ENCODE measurements around the gene RPA1.
"Not testable (repeated sequence)": the region's sequence is repeated elsewhere in the genome, so short reads cannot be mapped to it uniquely, and the experiment has no call there.

Gene RPA1

DNA sequence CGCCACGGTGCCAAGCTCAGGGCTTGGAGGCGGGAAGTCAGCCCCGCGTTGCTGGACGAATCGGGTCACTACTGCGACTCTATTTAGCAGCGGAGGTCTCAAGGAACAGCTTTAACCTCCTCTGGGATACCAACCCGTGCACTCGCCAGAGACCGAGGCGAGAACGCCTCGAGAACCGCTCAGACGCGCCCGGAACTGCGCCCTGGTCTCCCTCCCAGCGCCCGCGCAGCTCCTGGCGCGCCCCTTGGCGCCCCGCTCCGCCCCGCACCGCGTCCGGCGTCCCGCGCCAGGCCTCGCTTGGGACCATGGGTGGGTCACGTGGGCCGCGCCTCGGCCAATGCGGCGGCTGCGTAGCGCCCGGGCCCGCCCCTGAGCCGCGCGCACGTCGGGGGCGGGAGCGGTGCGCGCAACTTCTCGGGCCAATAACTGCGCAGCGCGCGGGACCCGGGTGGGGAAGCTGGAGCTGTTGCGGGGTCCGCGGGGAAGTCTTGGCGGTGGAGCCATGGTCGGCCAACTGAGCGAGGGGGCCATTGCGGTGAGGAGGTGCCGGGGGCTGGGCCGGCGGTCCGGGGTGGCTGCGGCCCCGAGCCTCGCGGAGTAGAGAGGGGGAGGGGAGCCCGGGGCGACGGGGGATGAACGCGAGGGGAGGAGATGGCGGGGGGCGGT, at the start of gene RPA1, which contains the start of gene SMYD4:
RPA1 (plus strand) TSS at position 414 of the 666 bp plus-strand sequence; CDS start at position 503, 89 bp downstream.
SMYD4 (minus strand) TSS at position 311 of the 666 bp plus-strand sequence. CDS start 1,908 bp downstream, outside the sequence.
- DNase-seq (ENCODE audit: low spot score) = peak; percentile 88

DNA sequence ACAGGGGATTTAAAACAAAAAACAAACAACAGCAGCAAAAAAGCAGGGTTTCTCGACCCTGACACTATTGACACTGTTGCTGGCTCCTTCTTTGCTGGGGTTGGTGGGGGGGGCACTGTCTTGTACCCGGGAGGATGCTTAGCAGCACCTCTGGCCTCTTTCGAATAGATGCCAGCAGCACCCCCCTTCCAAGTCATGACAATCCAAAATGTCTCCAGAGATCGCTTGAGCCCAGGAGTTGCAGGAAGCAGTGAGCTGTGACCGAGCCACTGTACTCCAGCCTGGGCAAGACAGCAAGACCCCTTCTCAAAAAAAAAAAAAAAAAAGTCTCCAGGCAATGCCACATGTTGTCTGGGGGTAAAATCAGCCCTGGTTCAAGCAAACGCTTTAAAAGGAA, 47.6 kb upstream of the RPA1 start:
- DNase-seq (ENCODE audit: low spot score) = no peak

DNA sequence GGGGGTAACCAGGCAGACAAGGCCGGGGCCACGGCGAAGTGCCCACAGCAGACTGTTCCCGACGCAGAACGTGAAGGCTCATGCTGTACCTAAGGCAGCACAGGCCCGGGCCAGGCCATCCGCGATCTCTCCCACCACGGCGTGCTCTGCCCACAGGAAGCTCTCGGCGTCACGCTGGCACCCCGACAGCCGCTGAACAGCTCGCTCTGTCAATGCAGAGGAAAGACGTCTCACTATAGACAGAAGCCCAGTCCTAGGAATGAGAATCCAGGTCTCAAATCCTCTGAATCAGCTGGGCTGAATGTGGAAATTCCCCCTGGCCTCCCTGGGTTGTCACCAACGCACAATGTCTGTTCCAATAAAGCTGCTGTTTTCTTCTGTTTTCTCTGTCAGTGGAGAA, 46.5 kb upstream of the RPA1 start:
- no peak for DNase-seq (ENCODE audit: low spot score)

DNA sequence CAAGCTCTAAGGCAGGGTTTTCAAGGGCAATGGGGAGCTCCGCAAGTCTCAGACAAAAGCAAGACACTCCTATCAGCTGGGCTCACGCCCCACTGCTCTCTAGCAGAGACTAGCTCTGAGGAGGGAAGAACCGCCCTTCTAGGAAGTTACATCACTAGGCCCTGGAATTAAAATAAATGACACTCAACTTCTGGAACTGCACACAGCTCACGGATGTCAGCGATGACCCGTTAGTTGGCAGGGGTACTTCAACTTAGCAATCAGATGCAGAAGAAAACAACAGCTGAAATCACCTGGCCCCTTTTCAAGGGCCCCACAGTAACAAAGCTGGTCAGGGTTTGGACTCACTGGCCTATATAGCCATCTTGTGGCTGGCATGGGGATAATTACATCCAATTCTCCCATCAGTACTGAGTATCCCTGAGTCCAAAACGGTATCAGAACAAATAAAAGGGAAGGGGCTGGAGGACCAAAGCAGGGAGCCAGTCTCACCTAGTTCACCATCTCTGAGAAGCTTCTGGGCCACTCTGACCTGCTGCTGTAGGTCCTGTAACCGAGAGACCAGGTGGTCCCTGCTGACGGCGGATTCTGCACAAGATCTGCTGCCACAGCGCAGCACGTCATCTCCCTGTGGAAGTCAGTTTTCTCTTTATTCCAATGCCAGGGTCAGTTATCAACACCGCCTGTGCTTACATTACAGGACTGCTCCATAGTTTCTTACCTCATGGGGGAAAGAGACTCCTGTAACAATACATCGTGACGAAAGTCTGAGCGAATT, 45.8 kb upstream of the RPA1 start:
- no peak for DNase-seq (ENCODE audit: low spot score)

DNA sequence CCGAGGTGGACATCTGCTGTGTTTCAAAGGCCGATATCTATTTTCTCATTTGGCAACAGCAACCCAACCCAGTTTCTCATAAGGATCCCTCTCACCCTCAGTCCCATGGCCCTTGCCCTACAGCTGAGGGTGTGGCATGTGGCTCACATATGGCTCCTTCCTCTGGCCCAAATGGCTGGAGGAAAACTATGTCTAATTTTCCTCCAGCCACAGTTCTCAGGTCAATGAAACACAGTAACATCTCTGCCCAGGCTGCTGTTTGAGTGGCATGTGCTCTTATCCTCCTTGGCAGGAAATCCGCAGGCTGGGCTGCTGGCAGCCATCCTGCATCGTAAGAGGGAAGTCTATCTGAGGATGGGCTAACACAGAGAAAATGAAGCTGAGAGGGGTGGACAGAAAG, 43.9 kb upstream of the RPA1 start:
- no peak for DNase-seq (ENCODE audit: low spot score)

DNA sequence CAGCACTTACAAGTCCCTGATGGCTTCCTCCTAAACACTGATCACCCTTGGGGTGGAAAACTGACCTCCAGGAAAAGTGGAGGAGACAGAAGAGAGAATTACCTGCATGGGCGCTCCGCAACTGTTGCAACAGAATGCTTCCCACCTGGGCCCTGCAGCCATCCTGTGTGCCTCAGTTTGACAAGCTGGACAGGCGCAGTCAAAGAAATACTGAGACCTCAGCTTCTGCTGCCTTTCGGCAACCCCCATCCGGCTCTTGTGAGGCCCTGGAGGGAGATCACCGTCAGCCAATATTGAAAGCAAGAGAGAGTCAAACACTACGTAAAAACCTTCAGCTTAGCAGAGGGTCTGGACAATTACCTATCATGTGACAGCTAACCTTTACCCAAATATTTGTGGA, 43.1 kb upstream of the RPA1 start:
- no peak for DNase-seq (ENCODE audit: low spot score)

DNA sequence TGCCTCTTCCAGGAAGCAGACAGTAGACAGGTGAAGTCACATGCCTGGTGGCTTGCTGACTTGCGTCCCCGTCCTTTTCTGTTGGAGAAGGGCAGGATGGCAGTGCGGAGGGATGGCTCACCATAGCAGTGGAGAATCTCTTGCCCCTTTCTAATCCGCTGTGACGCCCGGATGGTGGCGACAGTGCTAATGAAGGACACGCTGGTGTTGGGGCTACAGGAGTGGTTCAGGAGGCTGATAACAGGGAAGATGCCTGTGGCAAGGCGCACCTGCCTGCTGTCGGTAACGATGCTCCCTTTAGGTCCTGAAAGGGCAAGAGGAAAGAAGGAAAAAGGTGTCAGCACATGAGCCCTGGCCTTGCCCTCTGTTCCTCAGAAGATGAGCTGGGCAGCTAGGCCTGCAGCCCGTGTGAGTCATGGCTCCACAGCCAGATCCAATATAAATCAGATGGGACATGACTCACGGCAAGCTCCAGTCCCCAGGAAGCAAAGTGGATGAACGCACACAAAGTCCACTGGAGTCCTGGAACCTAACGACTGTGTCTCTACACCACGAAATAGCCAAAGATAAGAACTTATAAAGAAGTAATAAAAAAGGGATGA, 42.4 kb upstream of the RPA1 start:
- no peak for DNase-seq (ENCODE audit: low spot score)

DNA sequence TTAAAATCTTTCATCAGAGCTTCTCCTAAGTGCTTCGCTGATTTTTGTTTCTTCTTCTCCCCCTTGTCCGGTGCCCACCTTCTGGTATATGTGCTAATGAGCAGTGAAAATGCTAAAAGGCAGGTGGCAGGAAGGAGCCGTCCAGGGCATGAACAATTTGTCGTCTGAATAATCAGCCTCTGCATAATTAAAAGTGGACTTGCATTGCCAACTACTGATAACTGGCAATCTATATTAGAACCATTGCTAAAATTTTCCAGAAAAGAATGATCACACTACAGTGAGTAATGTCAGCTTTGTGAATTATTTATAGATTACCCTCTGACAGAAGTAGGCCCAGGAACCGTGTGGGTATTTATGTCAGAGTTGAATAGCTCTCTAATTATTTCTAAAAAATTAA, 39.9 kb upstream of the RPA1 start:
- no peak for DNase-seq (ENCODE audit: low spot score)

DNA sequence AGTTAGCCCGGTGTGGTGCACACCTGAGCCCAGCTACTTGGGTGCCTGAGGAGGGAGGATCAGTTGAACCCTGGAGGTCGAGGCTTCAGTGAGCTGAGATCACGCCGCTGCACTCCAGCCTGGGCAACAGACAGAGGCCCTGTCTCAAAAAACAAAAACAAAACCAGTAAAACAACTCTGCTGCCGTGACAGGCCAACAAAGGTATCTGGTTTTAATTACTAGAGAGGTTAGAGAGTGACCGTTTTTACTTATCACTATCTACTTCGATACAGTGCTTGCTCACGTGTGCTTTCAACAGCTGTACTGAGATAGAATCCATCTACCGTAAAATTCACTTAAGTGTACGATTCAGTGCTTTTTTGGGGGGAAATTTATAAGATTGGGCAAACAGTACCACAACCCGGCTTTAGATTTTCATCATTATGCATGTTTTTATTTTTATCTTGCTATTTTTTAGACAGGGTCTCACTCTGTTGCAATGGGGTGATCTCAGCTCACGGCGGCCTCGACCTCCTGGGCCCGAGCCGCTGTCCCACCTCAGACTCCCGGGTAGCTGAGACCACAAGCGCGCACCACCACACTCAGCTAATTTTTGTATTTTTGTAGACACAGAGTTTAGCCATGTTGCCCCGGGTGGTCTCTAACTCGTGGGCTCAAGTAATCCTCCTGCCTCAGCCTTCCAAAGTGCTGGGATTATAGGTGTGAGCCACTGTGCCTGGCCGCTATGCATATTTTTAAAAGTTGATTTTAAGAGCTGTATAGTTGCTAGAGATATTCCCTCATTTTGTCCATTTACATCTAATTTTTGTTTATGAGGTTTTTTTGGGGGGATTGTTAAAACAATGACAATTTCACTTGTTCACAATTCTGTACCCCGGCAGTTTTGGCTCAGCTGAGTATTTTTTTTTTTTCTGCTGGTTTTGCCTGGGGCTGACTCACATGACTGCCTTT, 37.0 kb upstream of the RPA1 start:
- no peak for DNase-seq (ENCODE audit: low spot score)

DNA sequence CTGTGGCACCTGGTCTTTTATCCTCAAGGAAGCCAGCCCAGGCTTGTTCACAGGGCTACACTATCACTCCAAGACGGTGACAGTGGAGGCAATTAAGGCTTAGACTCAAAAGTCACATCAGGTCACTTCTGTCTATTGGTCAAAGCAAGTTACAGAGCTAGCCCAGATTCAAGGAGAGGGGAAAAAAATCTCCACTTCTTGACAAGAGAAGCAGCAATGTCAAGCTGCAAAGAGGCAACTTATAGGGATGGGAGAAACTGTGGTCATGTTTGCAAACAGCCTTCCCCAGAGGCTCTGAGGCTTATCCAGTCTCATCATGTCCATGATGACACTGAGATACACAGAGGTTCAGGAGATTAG, 36.4 kb upstream of the RPA1 start:
- no peak for DNase-seq (ENCODE audit: low spot score)

DNA sequence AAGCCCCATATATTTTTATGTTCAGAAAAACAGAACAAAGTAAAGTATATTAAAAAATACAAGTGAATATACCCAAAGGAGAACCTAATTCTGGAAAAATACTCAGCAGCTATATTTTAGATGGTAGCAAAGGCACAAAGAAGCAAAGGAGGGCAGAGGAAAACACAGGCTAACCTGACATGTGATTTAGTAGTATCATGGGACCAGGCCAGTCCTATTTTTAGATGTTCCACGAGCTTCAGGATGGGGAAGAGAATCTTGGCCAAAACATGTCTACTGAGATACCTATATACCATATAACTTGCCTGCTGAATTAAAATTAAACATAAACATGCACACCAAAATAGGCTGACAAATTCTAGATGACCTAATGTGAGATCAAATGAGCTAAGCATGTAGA, 33.0 kb upstream of the RPA1 start:
- DNase-seq (ENCODE audit: low spot score) = no peak

DNA sequence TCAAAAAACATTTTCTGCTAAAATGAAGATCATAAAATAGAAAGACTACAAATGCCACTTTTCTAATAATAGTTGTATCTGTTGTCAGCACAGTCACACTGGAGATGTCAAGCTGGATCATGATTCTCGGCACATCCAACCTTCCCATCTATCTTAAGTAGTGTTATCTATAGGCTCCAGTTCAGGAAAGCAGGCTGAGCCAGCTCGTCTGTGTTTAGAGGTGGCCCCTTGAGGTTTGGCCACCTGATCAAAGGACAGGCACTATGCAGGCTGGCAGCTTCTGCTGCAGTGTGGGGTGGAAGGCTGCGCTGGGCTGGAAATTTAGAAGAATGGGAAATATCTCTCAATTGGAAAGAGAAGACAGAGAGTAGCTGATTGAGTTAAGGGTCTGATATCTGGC, 32.5 kb upstream of the RPA1 start:
- DNase-seq (ENCODE audit: low spot score) = no peak

DNA sequence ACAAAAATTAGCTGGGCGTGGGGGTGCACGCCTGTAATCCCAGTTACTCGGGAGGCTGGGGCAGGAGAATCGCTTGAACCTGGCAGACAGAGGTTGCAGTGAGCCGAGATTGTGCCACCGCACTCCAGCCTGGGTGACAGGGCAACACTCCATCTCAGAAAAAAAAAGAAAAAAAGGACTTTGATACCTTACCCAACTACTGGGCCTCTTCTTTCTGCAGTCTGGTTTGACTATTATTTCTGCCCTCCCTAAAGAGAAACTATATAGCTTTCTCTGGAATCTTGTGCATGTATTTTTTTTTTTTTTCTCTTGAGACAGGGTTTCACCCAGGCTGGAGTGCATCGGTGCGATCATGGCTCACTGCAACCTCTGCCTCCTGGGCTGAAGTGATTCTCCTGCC, 32.0 kb upstream of the RPA1 start:
- DNase-seq (ENCODE audit: low spot score) = not testable (repeated sequence)

DNA sequence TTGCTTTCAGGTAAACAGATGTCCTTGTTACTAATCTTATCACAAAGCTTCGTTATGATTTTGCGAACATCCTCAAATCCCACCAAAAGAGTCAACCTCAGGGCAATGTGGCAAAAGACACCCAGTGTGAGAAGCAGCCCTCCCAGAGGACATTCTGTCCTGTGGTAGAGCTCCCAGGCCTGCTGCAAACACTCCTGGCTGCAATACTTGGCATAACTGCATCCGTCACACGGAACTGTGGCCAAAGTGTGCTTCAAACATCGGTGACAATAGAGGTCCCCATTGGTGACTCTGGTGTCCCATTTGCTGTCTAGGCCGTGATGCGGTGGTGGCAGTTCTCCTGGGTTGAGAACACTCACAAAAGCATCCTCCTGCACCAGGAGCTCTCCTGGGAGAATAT, 29.6 kb upstream of the RPA1 start:
- no peak for DNase-seq (ENCODE audit: low spot score)

DNA sequence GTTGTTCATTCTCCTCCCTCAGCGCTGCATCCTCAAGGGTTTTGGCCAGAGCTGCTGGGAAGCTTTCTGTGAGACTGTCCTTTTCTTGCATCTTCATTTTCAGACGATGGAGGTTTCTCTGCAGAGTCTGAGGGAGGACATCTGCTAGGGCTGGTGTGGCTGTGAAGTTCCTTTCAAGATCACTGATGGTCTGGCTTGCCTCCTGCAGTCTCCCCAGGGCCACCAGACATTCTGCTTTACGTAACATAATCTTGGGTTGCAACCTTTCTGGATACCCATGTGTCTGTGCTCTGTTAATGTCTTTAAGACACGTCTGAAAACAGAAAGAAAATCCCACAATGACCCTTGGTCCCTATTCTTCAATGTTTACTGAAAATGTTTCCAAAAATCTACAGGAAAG, 29.1 kb upstream of the RPA1 start:
- DNase-seq (ENCODE audit: low spot score) = no peak

DNA sequence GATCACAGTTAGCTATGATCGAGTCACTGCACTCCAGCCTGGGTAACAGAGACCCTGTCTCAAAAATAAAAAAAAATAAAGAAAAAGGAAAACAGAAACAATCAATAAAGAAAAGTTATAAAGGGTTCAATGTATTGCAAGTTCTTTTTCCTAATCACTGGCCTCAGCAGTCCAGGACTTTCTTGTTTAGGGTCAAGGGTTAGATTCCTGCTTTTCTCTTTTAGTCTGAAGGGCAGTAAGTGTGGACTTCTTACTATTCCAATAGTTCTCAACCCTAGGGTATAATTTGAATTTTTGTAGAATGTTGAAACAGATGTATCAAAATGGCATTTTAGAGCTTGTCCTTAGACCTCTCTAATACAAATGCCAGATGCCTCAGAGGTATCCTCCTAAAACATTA, 27.4 kb upstream of the RPA1 start:
- DNase-seq (ENCODE audit: low spot score) = no peak

DNA sequence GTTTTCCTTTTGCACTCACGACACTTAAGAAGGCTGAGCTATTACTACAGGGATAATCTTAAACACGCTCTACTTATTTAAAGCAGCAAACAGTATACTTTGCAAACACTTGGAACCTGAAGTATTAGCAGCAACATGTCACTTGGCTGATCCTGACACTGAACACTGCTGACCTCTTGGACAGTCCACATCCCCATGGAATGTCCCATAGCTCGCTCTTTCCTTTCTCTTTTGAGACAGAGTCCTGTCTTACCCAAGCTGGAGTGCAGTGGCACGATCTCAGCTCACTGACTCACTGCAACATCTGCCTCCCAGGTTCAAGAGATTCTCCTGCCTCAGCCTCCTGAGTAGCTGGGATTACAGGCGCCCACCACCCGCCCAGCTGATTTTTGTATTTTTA, 26.5 kb upstream of the RPA1 start:
- DNase-seq (ENCODE audit: low spot score) = no peak

DNA sequence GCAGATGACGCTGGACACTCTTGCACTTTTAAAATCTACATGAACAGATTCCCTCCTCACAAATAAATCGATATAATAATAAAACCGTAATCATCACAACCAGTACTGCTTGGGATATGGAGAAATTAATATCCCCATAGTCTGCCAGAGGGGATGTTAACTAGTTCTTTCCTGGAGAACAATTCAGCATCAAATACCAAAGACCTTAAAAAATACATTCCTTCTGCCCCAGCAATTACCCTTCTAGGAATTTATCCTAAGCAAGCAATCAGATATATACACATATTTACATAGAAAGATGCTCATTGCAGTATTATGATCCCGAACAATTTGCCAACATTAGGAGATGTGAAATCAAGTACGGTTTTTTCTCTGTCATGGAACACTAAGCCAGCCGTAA, 21.9 kb upstream of the RPA1 start:
- no peak for DNase-seq (ENCODE audit: low spot score)

DNA sequence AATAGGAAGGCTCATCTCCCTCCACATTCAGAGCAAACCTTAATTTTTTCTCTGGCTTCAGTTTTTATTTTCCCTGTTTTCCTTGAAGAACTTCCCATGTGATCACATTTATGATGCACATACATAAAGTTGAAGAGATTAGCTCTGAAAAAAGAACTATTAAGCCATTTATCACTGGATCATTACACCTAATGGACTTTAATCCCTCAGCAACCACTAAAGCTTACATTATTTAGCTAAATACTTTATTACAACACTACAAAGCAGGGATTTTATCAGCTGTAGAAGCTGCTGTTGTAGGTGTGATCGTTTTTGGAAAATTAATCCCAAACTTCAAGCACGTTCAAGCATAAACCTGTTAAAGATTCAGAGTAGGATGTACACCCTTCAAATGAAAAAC, 21.2 kb upstream of the RPA1 start:
- no peak for DNase-seq (ENCODE audit: low spot score)

DNA sequence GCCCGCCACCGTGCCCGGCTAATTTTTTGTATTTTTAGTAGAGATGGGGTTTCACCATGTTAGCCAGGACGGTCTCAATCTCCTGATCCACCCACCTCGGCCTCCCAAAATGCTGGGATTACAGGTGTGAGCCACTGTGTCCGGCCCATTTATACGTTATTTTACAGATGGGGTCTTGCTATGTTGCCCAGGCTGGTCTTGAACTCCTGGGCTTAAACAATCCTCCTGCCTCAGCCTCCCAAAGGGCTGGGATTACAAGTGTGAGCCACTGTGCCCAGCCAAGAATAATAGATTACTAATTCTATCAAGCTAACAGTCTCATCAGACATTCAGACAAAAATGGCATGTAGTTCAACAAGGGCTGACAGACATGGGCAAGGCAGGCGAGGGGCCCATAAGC, 20.0 kb upstream of the RPA1 start:
- not testable (repeated sequence) for DNase-seq (ENCODE audit: low spot score)

DNA sequence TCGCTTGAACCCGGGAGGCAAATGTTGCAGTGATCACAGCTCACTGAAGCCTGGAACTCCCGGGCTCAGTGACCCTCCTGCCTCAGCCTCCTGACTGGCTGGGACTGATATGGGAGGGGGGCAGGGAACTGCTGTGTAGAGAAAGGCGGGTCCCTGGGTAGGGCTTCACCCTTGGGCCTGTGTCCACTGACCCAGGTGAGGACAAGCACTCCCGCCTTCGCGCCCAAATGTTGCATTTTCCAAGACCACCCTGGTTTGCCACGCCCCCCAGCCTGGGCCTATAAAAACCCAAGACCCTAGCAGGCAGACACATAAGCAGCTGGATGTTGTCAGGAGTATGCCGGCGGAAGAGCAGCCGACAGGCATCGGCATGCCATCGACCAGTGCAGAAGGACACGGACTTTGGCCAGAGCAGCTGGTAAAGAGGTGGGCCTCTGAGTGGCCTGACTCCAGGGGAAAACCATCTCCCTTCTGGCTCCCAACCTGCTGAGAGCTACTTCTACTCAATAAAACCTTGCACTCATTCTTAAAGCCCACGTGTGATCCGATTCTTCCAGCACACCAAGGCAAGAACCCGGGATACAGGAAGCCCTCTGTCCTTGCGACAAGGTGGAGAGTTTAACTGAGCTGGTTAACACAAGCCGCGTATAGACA, 19.2 kb upstream of the RPA1 start:
- DNase-seq (ENCODE audit: low spot score) = no peak

DNA sequence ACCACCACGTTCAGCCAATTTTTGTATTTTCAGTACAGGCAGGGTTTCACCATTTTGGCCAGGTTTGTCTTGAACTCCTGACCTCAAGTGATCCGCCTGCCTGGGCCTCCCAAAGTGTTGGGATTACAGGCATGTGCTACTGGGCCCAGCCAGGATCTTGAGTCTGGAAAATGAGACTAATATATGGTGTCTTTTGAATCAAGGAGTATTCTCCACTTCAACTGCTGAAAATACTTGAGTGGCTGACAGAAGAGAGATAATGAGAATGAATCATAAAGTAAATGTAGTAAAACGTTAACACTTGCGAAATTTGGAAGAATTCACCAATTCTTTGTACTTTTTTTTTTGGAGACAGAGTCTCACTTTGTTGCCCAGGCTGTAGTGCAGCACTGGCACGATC, 16.7 kb upstream of the RPA1 start:
- no peak for DNase-seq (ENCODE audit: low spot score)

All from activated CD4-positive, alpha-beta T cell treated with anti-CD3 and anti-CD28 coated beads, Interleukin-2, Interleukin-4, amounts not matched to agents 100 ng/mL and 50 ng/mL, durations not matched to agents 16 hours and 8 hours (primary cell).